Tibial nerve (tissue), 4 donors: ENCODE data around the gene SSR1. TPM values are rescaled to one million over a fixed set of nuclear protein-coding genes. Genes with fewer than 3 reads are reported as not detected.

ENCODE experiments used
- DNase-seq, 2 donors: peaks; one replicate each; pipeline ENCODE4 v3.0.0-alpha.2; 2019; ENCODE audit warnings: low spot score in 2 of 2
- H3K27ac ChIP-seq, 4 donors: fragments of 200-600 bp; sonication (generic) in 3 of 4; one replicate each; pipeline ENCODE4 v1.5.1; 2017 to 2019; ENCODE audit warnings: mild to moderate bottlenecking in 1 of 4
- H3K27me3 ChIP-seq, 2 donors: fragments of 200-600 bp; sonication (generic) in 1 of 2; one replicate each; pipeline versions ENCODE4 v1.5.1 to v1.6.0; 2017 to 2019
- H3K36me3 ChIP-seq, 3 donors: fragments of 200-600 bp; sonication (generic); one replicate each; pipeline ENCODE4 v1.5.1; 2018 to 2019
- H3K4me1 ChIP-seq, 4 donors: fragments of 200-600 bp; sonication (generic) in 3 of 4; one replicate each; pipeline ENCODE4 v1.5.1; 2017 to 2019
- H3K4me3 ChIP-seq, 4 donors: fragments of 200-600 bp; sonication (generic) in 3 of 4; one replicate each; pipeline ENCODE4 v1.5.1; 2017 to 2019; ENCODE audit warnings: mild to moderate bottlenecking in 1 of 4, moderate library complexity in 1 of 4
- H3K9me3 ChIP-seq, 4 donors: fragments of 200-600 bp; sonication (generic) in 3 of 4; one replicate each; pipeline ENCODE4 v1.5.1; 2017 to 2019
- CTCF ChIP-seq, 5 experiments: fragments of 200-600 bp in 3 of 5; fragments of 450-650 bp in 2 of 5; sonication (generic) in 3 of 5; IDR thresholded peaks; one replicate each; pipeline ENCODE4 v1.5.1; 2016 to 2019; ENCODE audit warnings: antibody characterized with exemption in 5 of 5, mild to moderate bottlenecking in 3 of 5, moderate library complexity in 2 of 5
- EP300 ChIP-seq, 2 donors: sonication (generic); formaldehyde crosslinking; IDR thresholded peaks; one replicate each; pipeline ENCODE4 v1.6.1; 2017; ENCODE audit warnings: antibody characterized with exemption in 2 of 2, mild to moderate bottlenecking in 1 of 2
- POLR2A ChIP-seq, 2 donors: fragments of 450-650 bp; IDR thresholded peaks; one replicate each; pipeline ENCODE4 v1.6.1; 2017; ENCODE audit warnings: antibody characterized with exemption in 2 of 2, mild to moderate bottlenecking in 2 of 2, moderate library complexity in 2 of 2
- WGBS, 2 donors: methylation state at CpG; one replicate each; pipeline ENCODE4 v1.1.5; 2018; 5-methylcytosine and 5-hydroxymethylcytosine counted together
- total RNA-seq, 4 donors: library from RNA; depleted of rRNA; stranded (reverse); fragments of >200 nt; gene quantifications; one replicate each; pipeline ENCODE4 v1.1.0, GENCODE V29; 2016

The SSR1 gene
- total RNA-seq, 4 donors from 2014 or later = 30.8 to 68.2 (median 51.5) TPM

GRCh38 chr6:7258231-7258763 lies 54.7 kb downstream of the SSR1 start:
- no peak for DNase-seq
- H3K27me3 ChIP-seq = no peaks in the 10 kb centered on the region
- H3K9me3 ChIP-seq = peaks cover 0 to 18% (median 0%) of the 10 kb centered on the region in 4 donors
- peaks cover 0 to 26% (median 3%) of the 10 kb centered on the region in 4 donors for H3K4me1 ChIP-seq
- TF ChIP-seq POLR2A (IDR thresholded peaks at IDR 0.05) = no peak
- no peak for TF ChIP-seq CTCF (IDR thresholded peaks at IDR 0.05)
- TF ChIP-seq EP300 (IDR thresholded peaks at IDR 0.05) = no peak
- H3K36me3 ChIP-seq = no peaks in the 10 kb centered on the region
- 84 to 86% methylated on average over 8 to 9 of the region's 9 CpGs for WGBS, 2 donors
- H3K27ac ChIP-seq = no peak overlapping the region
- H3K4me3 ChIP-seq = no peak overlapping the region

GRCh38 chr6:7257521-7258230 lies 55.3 kb downstream of the SSR1 start:
- no peaks in the 10 kb centered on the region for H3K27me3 ChIP-seq
- no peak overlapping the region for H3K27ac ChIP-seq
- H3K4me1 ChIP-seq = peaks cover 0 to 26% (median 3%) of the 10 kb centered on the region in 4 donors
- TF ChIP-seq EP300 (IDR thresholded peaks at IDR 0.05) (no peak), CTCF (IDR thresholded peaks at IDR 0.05) (no peak), POLR2A (IDR thresholded peaks at IDR 0.05) (no peak)
- DNase-seq = no peak
- H3K36me3 ChIP-seq = peaks cover 0 to 2% (median 0%) of the 10 kb centered on the region in 3 donors
- peaks cover 0 to 18% (median 0%) of the 10 kb centered on the region in 4 donors for H3K9me3 ChIP-seq
- WGBS, 2 donors = 84 to 89% methylated on average over 18 of the region's 18 CpGs
- H3K4me3 ChIP-seq = no peak overlapping the region

- no peak for DNase-seq
- 87 to 97% methylated on average over 4 of the region's 4 CpGs for WGBS, 2 donors
- H3K27me3 ChIP-seq = no peaks in the 10 kb centered on the region
These were observed 56.2 kb downstream of the SSR1 start for GRCh38 chr6:7256785-7257184.

GRCh38 chr6:7255918-7256317 lies 57.1 kb downstream of the SSR1 start:
- WGBS, 2 donors = 90 to 96% methylated on average over 5 of the region's 5 CpGs
- no peak overlapping the region for H3K4me3 ChIP-seq
- peaks cover 0 to 14% (median 0%) of the 10 kb centered on the region in 3 donors for H3K36me3 ChIP-seq
- H3K27me3 ChIP-seq = no peaks in the 10 kb centered on the region
- peaks cover 0 to 15% (median 2%) of the 10 kb centered on the region in 4 donors for H3K4me1 ChIP-seq
- H3K27ac ChIP-seq = no peak overlapping the region
- DNase-seq = no peak
- peaks cover 0 to 18% (median 0%) of the 10 kb centered on the region in 4 donors for H3K9me3 ChIP-seq
- TF ChIP-seq EP300 (IDR thresholded peaks at IDR 0.05) (no peak), POLR2A (IDR thresholded peaks at IDR 0.05) (no peak), CTCF (IDR thresholded peaks at IDR 0.05) (no peak)

More at GRCh38 chr6:7256785-7257184, 56.2 kb downstream of the SSR1 start:
- H3K36me3 ChIP-seq = peaks cover 0 to 10% (median 0%) of the 10 kb centered on the region in 3 donors
- TF ChIP-seq EP300 (IDR thresholded peaks at IDR 0.05) (no peak), POLR2A (IDR thresholded peaks at IDR 0.05) (no peak), CTCF (IDR thresholded peaks at IDR 0.05) (no peak)
- no peak overlapping the region for H3K27ac ChIP-seq
- H3K4me1 ChIP-seq = peaks cover 0 to 22% (median 3%) of the 10 kb centered on the region in 4 donors
- no peak overlapping the region for H3K4me3 ChIP-seq
- H3K9me3 ChIP-seq = peaks cover 0 to 18% (median 0%) of the 10 kb centered on the region in 4 donors
